HG03457 (cell line): ENCODE measurements around the gene HMGXB3.

Experiments
- ATAC-seq: cut with Tn5 transposase; IDR thresholded peaks from one replicate; pipeline ENCODE4 v1.9.1; 2021; ENCODE audit warnings: moderate number of reproducible peaks; ENCODE audit not compliant: unreplicated experiment

The HMGXB3 gene

DNA sequence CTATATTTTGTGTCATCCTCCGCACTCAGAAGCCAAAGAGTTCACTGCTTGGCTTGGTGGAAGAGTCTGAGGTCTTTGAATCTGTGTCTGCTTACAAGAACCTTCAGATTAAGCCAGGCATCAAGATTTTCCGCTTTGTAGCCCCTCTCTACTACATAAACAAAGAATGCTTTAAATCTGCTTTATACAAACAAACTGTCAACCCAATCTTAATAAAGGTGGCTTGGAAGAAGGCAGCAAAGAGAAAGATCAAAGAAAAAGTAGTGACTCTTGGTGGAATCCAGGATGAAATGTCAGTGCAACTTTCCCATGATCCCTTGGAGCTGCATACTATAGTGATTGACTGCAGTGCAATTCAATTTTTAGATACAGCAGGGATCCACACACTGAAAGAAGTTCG is 19.3 kb upstream of the HMGXB3 start:
- ATAC-seq: no peak

DNA sequence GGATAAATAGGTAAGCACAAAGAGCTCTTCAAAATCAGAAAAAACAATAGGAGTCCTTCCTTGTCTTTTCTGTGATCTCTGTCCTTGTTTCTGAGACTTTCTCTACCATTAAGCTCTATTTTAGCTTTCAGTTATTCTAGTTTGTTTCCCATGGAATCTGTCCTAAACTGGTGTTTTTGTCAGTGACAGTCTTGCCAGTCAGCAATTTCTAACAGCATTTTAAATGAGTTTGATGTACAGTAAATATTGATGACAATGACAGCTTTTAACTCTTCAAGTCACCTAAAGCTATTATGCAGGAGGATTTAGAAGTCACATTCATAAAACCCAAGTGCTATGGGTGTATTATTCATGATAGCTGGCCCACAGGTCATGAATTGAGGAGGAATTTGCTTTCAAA is 18.0 kb upstream of the HMGXB3 start:
- ATAC-seq: no peak

DNA sequence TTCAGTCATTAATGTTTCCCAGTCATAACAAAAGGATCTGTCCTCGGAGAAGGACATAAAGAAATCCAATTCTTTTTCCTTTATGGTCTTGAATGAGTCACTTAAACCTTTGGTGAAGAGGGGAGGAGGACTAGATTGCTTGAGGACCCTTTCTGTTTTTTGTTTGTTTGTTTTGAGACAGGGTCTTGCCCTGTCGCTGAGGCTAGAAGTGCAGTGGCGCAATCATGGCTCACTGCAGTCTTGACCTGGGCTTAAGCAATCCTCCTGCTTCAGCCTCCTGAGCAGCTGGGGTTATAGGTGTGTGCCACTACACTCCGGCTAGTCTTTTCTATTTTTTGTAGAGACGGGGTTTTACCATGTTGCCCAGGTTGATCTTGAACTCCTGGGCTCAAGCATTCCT is 12.4 kb upstream of the HMGXB3 start:
- no peak for ATAC-seq

DNA sequence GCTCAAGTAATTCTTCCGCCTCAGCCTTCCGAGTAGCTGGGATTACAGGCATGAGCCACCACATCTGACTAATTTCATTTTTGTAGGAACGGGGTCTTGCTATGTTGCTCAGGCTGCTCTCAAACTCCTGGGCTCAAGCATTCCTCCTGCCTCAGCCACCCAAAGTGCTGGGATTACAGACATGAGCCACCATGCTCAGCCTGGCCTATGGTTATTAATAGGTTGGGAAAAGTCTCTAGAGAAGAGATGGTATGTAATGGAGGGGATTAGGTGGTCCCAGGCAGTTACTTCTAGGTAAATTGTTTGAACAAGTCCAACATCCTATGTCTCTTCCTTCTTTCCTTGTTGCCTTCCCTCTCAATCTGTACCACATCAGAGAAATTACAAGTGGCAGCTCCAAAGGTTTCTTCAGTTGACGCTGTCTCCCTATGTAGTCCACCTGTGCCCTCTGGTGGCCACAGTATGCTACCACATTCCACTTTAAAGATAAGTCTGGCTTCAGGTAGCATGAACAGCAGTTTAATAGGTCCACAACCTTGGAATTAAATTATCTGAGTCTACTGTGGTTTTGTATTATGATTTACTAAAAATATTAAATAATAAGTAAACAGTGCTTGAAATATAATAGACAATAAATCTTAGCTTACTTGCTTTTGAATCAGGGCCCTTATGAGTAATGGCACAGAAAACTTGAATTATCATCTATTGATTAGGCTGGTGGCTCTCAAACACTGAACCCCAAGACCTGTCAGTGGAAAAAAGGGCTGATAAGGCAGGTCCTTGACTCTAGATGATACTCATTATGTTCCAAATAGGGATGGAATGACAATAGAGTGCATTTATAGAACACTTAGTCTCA is 9.8 kb upstream of the HMGXB3 start:
- ATAC-seq: peak; percentile 72

DNA sequence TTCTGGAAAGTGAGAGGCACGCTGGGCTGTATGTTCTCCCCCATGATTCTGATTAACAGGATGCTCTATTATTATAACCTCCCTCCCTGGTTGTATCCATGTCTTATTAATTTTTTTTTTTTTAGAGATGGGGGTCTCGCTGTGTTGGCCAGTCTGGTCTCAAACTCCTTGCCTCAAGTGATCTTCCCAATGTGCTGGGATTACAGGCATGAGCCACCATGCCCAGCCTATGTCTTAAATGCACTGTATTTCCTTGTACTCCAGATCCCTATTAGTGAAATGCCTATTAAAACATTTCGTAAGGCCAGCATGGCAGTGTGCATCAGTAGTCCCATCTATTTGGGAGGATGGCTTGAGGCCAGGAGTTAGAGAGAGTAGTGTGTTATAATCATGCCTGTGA is 7.1 kb upstream of the HMGXB3 start:
- ATAC-seq: no peak

DNA sequence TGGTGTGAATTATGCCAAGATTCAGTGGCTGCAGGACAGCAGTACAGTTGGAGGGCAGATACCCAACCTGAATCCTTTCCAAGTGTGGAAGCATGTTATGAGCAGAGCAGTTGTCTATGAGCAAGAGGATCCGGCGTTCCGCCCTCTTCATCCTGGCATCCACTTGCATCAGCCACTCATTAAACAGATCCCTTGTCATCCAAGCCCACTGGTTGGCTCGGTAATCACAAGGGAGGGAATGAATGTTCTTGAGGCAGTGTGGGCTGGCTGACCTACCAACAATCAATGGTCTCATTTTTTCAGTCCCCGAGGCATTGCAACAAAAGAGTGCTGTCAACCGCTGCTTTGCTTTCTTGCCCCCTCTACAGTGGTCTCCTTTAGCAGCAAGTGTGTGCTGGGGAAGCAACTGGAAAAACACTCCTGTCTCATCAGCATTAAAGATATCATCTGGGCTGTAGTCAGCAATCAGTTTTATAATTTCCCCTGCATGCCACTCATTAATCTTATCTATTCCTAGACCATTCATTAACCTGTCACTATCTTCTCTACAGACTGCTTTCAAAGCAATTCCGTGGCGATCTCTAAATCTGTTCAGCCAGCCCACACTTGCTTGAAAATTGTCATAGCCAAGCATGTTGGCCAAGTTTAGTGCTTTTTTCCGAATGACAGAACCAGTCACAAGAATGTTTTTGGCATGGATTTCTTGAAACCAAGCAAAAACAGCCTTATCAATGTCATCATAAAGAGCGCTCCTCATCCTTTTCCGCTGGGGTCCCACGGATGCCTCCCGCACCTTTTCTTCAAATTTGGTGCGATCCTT is 4.9 kb upstream of the HMGXB3 start:
- no peak for ATAC-seq

DNA sequence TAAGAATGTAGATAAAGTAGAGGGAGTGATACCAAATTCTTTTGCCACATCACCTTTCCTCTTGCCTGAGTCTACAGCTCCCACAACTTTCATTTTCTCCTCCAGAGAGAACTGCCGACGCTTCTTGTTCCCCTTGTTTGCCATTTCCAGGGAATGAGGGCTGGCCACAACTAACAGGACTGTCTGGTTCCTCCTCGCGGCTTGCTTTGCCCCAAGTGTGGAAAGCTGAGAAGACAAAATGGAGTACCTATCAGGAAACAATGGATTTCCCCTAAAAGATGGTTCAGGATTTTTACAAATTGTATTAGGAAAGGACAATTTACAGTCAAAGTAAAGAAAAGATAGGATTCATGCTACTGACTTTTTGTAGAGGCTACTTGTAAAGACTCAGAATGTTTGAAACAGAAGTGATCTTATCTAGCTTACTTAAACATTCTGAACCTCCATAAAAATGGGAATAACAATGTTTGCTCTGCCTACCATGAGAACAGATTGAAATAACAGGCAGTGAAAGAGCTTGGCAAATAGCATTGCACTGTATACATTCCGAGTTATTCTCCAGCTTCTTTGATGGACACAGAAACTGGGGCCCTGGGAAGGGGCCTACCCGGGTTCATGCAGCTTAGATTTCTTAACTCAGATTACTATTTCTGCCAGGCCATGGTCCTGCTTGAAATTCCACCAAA is 4.2 kb upstream of the HMGXB3 start:
- ATAC-seq: no peak

DNA sequence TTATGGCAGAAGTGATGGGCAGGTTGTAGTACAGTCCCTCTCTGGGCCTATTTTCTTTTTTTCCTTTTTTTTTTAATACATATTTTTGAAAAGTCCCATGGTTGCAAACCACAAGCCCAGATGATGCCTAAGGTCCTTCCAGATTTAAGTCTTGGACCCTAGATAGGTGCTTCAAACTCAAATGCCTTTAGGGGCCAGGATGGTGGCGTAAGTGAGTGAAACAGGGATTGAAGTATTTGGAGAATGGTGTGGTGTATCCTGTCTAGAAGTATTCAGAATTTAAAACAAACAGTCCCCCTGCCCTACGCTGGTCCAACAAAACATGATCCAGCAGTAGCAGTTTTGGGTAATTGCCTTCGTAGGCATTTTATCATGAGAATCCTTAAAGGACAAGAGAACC is 2.3 kb upstream of the HMGXB3 start:
- no peak for ATAC-seq

DNA sequence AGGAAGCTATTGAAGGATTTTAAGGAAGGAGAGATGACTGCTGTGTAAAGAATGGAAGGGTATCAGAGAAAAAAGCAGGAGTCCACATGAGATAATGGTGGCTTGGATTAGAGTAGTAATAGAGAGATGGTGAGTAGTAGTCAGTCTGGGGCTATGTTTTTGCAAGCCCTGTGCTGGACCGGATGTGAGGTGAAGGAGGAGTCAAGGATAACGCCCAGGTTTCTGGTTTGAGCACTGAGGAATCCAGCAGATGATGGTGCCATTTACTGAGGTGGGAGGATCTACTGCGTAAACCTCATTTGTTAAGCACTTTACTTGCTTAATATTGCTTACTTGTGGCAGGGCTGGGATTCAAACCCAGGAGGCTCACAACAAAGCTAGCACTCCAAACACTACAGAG is 1.2 kb upstream of the HMGXB3 start:
- no peak for ATAC-seq

DNA sequence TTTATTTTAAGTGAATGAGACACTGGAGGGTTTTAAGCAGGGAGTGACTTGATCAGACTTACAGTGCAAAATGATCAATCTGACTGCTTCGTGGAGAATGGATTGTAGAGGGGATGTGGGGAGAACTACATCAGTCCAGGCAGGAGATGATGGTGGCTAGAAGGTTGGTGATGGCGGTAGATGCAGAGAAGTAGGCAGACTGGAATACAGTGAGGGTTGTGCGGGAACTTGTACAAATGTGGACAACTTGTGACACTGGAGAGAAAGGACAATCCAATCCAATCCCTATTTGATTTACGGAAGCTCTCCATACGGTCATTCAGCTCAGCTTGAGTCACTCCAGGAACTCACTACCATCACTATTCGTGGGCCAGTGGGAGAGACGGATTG is 678 bp upstream of the HMGXB3 start:
- ATAC-seq: no peak

DNA sequence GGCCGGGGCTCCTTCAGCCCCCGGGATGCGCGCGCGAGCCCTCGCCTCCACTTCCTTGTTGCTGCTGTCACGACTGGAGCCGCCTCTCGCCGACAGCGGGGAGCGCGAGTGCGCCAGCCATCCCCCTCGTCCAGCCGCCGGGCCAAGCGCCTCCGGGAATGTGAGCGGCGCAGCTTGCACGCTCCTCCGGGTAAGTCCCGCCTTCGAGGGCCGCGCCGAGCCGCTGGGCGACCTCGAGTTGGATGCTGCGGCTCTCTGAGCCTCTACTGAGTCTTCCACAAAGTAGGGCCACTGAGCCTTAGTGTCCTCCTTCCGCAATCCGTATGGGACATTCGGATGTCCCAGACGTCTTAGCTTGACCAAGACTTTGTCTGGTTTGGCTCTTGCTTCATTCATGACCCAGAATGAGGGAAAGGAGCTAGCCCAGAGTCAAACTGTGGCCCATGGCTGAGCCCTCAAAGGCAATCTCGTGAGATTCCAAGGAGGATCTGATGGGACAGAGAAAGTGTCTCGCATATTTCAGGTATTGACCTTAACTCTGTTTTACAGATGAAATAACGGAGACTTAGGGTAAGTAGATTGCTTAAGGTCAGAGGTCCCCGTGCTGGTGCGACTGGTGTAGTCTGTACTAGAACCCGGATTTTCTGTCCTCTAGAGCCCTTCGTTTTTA is 586 bp downstream of the HMGXB3 start:
- peak; percentile 6 for ATAC-seq

DNA sequence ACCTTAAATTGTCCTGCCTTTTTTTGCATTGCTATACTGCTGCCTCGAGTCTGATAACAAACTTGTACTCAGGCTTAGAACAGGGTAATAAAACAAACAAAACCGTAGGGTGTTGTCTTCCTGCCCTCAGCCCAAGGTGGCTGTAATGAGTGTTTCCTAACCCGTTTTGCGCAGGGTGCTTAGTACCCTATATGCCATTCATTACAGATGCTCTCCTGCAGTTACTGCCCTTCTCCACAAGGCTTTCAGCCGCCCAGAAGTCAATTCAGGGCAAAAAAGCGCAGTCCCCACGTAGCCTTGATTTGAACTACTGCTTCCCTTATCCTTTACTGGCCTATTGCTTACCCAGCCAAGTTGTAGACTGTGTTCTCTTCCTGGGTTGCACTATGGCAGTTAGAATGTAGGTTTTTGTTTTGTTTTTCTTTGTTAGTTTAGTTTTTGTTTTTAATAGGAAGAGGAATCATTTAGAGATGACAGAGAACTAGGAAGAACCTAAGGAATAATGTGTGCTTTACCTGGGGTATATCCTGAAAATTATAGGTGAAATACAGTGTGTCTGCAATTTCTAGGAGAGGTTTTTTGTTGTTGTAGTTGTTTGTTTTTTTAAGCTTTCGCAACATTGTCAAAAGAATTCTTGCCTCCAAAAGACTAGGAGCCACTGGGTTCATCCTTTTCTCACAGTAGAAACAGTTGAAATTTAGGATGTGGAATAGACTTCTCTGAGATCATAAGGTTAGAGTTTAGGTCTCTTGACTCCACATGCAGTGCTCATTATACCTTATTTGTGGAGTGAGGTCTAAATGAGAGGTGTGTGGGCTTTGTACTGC is 1.3 kb downstream of the HMGXB3 start:
- peak; percentile 44 for ATAC-seq

DNA sequence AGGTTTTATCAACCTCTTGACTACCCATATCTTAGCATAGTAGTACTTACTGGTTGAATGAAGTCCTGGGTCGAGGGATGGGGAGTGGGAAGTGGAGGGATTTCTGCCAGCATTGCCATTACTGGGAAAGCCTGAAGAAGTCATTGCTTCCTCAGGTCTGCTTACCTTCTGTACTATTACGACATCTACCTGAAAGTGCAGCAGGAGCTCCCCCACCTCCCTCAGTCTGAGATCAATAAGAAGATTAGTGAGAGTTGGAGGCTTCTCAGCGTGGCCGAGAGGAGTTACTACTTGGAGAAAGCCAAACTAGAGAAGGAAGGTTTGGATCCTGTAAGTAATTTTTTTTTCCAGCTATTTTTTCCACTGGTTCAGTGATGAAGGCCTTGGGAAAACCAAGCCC is 5.8 kb downstream of the HMGXB3 start:
- no peak for ATAC-seq

DNA sequence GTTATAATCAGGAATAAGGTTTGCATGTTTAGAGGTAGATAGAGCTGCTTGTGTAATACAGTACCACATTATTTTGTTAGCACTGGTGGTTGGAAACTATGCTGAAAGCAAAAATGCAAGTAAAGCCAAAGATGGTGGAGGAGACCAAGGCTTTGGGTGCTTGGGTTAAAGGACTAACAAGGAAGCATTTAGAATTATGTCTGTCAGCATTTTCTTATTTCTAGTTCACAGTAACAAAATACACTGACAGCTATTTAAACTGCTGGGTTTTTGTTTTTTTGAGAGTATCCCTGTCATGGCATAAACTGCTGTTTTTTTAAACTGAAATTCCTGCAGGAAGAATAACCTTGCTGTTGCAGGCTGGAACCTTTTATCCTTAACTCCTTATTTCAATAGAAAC is 6.5 kb downstream of the HMGXB3 start:
- ATAC-seq: no peak

DNA sequence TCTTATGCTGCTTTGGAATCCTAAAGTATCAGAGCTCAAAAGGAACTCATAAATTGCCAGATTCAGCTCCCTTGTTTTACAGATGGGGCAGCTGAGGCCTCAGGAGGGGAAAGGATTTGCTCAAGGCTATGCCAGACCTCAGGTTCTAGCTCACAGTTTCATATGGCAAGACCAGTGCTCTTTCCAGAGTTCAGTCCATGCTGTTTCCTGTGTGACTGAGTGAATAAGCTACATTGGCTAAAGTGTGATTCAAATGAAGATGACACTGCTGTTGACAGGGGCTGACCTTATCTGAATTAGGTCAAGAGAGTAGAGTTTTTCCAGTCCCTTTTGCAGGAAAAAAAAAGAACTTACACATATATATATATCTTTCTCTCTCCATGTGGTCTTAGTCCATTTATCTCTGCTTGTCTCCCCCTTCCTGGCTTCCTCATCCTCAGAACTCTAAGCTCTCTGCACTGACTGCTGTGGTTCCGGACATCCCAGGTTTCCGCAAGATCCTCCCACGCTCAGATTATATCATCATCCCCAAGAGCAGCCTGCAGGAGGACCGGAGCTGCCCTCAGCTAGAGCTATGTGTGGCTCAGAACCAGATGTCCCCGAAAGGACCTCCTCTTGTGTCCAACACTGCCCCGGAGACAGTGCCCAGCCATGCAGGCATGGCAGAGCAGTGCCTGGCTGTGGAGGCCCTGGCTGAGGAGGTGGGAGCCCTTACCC is 9.3 kb downstream of the HMGXB3 start:
- no peak for ATAC-seq

DNA sequence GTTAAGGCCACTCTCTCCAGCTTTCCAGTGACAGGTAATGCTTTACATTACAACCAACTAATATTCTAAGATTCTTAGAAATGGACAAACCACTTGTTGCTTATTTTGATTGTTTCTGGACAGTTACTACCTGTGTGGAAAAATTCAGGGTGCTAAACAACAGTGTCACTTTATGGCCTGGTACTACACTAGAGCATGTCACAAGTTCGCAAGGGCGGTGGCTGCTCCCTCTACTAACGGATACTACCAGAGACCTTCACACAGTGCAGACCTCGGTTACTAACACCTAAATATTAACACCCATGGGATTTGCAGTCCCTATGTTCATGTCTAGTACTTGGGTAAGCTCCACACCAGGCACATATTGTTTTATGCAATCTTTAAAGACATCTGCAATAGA is 13.4 kb downstream of the HMGXB3 start:
- no peak for ATAC-seq

DNA sequence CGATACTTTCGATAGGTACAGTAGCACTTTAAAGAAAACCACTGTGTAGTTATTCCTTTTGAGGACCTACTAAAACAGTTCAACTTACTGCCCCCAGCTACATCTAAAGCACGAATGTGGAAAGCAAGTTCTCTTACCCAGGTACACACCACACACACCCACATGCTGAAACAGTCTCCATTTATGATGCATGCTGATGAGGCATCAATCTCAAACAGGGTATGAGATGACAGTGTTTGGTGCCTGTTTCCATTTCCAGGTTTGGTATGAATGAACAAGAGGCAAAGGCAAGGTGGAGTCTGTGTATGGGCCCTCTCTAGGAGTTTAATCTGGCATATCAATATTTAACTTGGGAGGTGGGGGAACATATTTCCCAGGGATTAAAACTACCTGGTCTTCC is 13.9 kb downstream of the HMGXB3 start:
- ATAC-seq: no peak

DNA sequence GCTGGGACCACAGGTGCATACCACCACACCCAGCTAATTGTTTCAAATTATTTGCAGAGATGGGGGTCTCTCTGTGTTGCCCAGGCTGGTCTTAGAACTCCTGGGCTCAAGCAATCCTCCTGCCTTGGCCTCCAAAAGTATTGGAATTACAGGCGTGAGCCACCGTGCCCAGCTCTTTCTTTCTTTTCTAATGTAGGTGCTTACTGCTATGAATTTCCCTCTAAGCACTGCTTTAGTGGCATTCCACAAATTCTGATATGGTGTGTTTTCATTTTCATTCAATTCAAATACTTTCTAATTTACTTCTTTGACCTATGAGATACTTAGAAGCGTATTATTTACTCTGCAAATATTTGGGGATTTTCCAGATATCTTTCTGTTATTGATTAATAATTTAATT is 14.9 kb downstream of the HMGXB3 start:
- no peak for ATAC-seq

DNA sequence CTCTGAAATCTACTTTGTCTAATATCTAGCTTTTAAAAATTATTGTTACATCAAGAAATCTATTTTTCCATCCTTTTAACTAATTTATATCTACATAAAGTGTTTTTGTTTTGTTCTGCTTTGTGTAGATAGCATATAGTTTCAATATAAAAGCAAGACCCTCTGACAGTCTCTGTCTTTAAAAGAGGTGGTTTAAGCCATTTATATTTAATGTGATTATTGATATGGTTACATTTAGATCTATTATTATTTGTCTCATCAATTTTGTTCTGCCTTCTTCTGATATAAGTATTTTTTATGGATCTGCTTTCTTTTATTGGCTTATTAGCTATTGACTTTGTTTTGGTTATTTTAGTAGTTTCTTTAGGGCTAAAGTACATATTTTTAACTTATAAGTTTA is 16.0 kb downstream of the HMGXB3 start:
- no peak for ATAC-seq
